Common myeloid progenitor, CD34-positive (primary cell): ENCODE results near the gene MFAP5.
A peak's percentile ranks its signal among the peaks of the same experiment; 100 is the strongest.

Experiments used
- CTCF ChIA-PET: fragments of 350-600 bp; sonication (Branson Sonifier 250); formaldehyde crosslinking; loops from one replicate; lab custom pipeline; 2021; ENCODE audit warnings: antibody characterized with exemption; lab: Charles Lee
- POLR2A ChIA-PET: fragments of 350-600 bp; sonication (Branson Sonifier 250); formaldehyde crosslinking; loops from one replicate; lab custom pipeline; 2021; ENCODE audit warnings: antibody characterized with exemption; lab: Charles Lee
- DNase-seq, 3 donors: peaks; one replicate each; pipeline versions ENCODE4 v3.0.0 to v3.0.0-alpha.2; 2013
- H3K27ac ChIP-seq, 2 experiments: 1 replicate in 1 of 2; 2 replicates in 1 of 2; pipeline ENCODE4 v1.7.0; 2013; ENCODE audit warnings: inconsistent platforms in 2 of 2, low read length in 2 of 2, mild to moderate bottlenecking in 2 of 2, low read depth in 1 of 2, moderate library complexity in 1 of 2; ENCODE audit not compliant: severe bottlenecking in 2 of 2, insufficient read depth in 1 of 2, poor library complexity in 1 of 2
- H3K27me3 ChIP-seq, 5 experiments: replicated peaks in 2 of 5; 1 replicate in 3 of 5; 2 replicates in 2 of 5; pipeline versions ENCODE4 v1.6.1 to v1.7.0; 2013; ENCODE audit warnings: low read length in 4 of 5, mild to moderate bottlenecking in 2 of 5, moderate library complexity in 2 of 5, inconsistent platforms in 1 of 5; ENCODE audit not compliant: insufficient read depth in 5 of 5, control insufficient read depth in 4 of 5
- H3K36me3 ChIP-seq, 4 experiments: 1 replicate in 2 of 4; 2 replicates in 2 of 4; pipeline versions ENCODE4 v1.6.1 to v1.7.0; 2013; ENCODE audit warnings: low read length in 3 of 4, control low read depth in 1 of 4, mild to moderate bottlenecking in 1 of 4; ENCODE audit not compliant: control insufficient read depth in 4 of 4, insufficient read depth in 4 of 4
- H3K4me1 ChIP-seq, 4 experiments: 1 replicate in 3 of 4; 2 replicates in 1 of 4; pipeline versions ENCODE4 v1.6.1 to v1.7.1; 2013; ENCODE audit warnings: low read length in 3 of 4, mild to moderate bottlenecking in 3 of 4, control low read depth in 1 of 4, inconsistent platforms in 1 of 4, moderate library complexity in 1 of 4; ENCODE audit not compliant: control insufficient read depth in 4 of 4, insufficient read depth in 4 of 4; ENCODE audit errors: control extremely low read depth in 1 of 4
- H3K4me3 ChIP-seq, 7 experiments: 1 replicate in 4 of 7; 2 replicates in 3 of 7; pipeline versions ENCODE4 v1.5.1 to v1.7.0; 2013; ENCODE audit warnings: mild to moderate bottlenecking in 7 of 7, low read length in 6 of 7, moderate library complexity in 6 of 7, inconsistent platforms in 2 of 7, low read depth in 2 of 7, control low read depth in 1 of 7; ENCODE audit not compliant: insufficient read depth in 4 of 7, control insufficient read depth in 1 of 7; ENCODE audit errors: extremely low read depth in 1 of 7
- H3K9me3 ChIP-seq, 5 experiments: 1 replicate in 4 of 5; 2 replicates in 1 of 5; pipeline versions ENCODE4 v1.6.1 to v1.7.1; 2013; ENCODE audit warnings: low read length in 4 of 5, mild to moderate bottlenecking in 2 of 5, inconsistent platforms in 1 of 5, low read depth in 1 of 5, moderate library complexity in 1 of 5; ENCODE audit not compliant: control insufficient read depth in 4 of 5, insufficient read depth in 2 of 5; ENCODE audit errors: control extremely low read depth in 1 of 5
- WGBS: methylation state at CpG from one replicate; pipeline ENCODE4 v1.1.5; 2013; ENCODE audit not compliant: insufficient coverage; 5-methylcytosine and 5-hydroxymethylcytosine counted together

MFAP5 gene

GRCh38 chr12:8689681-8690080 lies 27.1 kb upstream of the MFAP5 start:
- no peak overlapping the region for H3K4me3 ChIP-seq
- no peaks in the 10 kb centered on the region for H3K36me3 ChIP-seq
- peaks cover 19 to 34% (median 26%) of the 10 kb centered on the region in 4 experiments for H3K4me1 ChIP-seq
- DNase-seq, result no peak
- no peak overlapping the region for H3K27ac ChIP-seq
- ChIA-PET CTCF (no interaction called here), POLR2A (no interaction called here)
- 78% methylated on average over 1 of the region's 4 CpGs for WGBS
- no peaks in the 10 kb centered on the region for H3K9me3 ChIP-seq
- no peaks in the 10 kb centered on the region for H3K27me3 ChIP-seq

- 0% methylated on average over 1 of the region's 2 CpGs for WGBS
- Histone ChIP-seq H3K4me1 (peaks cover 18 to 29% (median 23%) of the 10 kb centered on the region in 4 experiments), H3K27me3 (no peaks in the 10 kb centered on the region), H3K36me3 (no peaks in the 10 kb centered on the region), H3K27ac (no peak overlapping the region), H3K9me3 (no peaks in the 10 kb centered on the region), H3K4me3 (peak overlapping the region in 1 of 7 experiments; percentile 53)
- POLR2A ChIA-PET, result interaction anchor here (0.6 kb wide), 2 partner anchors 117 to 220 kb away, joined by 3 read pairs; no protein-coding TSS in a partner anchor
- peak; percentile 45 to 86 (median 84) for DNase-seq
- CTCF ChIA-PET, result interaction anchor here (0.6 to 1.6 kb wide), 4 partner anchors 10 to 361 kb away, joined by 3 to 7 read pairs (median 4); partner anchors contain the start of gene RIMKLB
Measured at GRCh38 chr12:8687846-8688601, 25.4 kb upstream of the MFAP5 start.

GRCh38 chr12:8685051-8685450 lies 22.4 kb upstream of the MFAP5 start:
- CTCF ChIA-PET, result interaction anchor here (0.9 to 5.2 kb wide), 4 partner anchors 16 to 205 kb away, joined by 3 to 30 read pairs (median 8); no protein-coding TSS in a partner anchor
- no CpG with 5 or more reads among the region's 2 CpGs for WGBS
- POLR2A ChIA-PET, result interaction anchor here (0.8 kb wide), 1 partner anchor 12 kb away, joined by 3 read pairs; the partner anchor contains the start of gene RIMKLB
- Histone ChIP-seq H3K36me3 (no peaks in the 10 kb centered on the region), H3K4me3 (no peak overlapping the region), H3K27me3 (no peaks in the 10 kb centered on the region), H3K27ac (no peak overlapping the region), H3K9me3 (no peaks in the 10 kb centered on the region), H3K4me1 (peaks cover 6 to 15% (median 11%) of the 10 kb centered on the region in 4 experiments)
- DNase-seq, result peak in 1 of 3 donors; percentile 26

GRCh38 chr12:8681129-8681884 lies 18.7 kb upstream of the MFAP5 start:
- CTCF ChIA-PET, result interaction anchor here (0.6 to 5.2 kb wide), 25 partner anchors 10 to 368 kb away, joined by 3 to 30 read pairs (median 3); partner anchors contain the start of gene A2ML1
- Histone ChIP-seq H3K4me3 (no peak overlapping the region), H3K36me3 (no peaks in the 10 kb centered on the region), H3K27ac (no peak overlapping the region), H3K9me3 (no peaks in the 10 kb centered on the region), H3K27me3 (no peaks in the 10 kb centered on the region), H3K4me1 (peaks cover 0 to 2% (median 0%) of the 10 kb centered on the region in 4 experiments)
- POLR2A ChIA-PET, result no interaction called here
- WGBS, result 92% methylated on average over 6 of the region's 11 CpGs
- DNase-seq, result no peak

DNA sequence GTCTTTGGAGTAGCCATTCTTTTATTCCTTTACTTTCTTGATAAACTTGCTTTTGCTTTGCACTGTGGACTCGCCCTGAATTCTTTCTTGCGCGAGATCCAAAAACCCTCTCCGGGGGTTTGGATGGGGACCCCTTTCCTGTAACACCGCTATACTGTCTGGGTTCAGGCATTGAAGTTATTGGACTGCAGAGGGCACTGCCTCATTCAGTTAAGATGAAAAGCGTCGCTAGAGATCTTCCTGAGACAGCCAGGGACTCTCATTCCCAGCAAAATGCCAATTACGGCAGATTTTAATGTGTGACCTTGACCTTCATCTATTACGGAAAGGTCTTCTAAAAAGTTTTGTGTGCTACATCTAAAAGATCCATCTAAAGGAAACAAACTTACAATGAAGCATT lies 17.9 kb upstream of the MFAP5 start:
- POLR2A ChIA-PET, result no interaction called here
- no peak for DNase-seq
- H3K4me1 ChIP-seq, result peaks cover 0 to 4% (median 1%) of the 10 kb centered on the region in 4 experiments
- H3K36me3 ChIP-seq, result no peaks in the 10 kb centered on the region
- 96% methylated on average over 5 of the region's 9 CpGs for WGBS
- CTCF ChIA-PET, result interaction anchor here (1.0 to 1.9 kb wide), 5 partner anchors 10 to 359 kb away, joined by 3 to 6 read pairs (median 3); no protein-coding TSS in a partner anchor
- no peak overlapping the region for H3K27ac ChIP-seq
- no peak overlapping the region for H3K4me3 ChIP-seq
- H3K27me3 ChIP-seq, result no peaks in the 10 kb centered on the region
- H3K9me3 ChIP-seq, result no peaks in the 10 kb centered on the region

DNA sequence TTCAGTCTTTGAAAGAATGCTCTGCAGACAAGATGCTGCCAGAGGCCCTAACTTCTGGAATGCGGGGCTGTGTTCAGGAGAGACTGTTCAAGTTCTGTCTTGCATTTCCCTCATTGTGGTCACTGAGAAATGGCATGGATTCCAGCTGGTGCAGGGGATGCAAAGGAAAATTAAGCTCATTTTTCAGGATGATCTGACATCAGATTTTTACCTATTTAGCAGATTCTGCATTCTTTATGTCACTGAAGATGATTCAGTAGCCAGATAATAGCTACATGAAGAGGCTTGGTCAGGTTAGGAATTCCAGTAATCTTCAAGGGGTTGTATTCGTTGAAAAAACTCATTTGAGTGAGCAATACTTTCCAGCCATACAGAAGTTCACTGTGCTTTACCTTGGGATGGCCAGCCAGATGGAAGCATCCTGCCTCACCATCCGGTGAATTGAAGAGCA lies 16.1 kb upstream of the MFAP5 start:
- ChIA-PET POLR2A (interaction anchor here (0.8 kb wide), 1 partner anchor 19 kb away, joined by 3 read pairs; the partner anchor contains the start of gene RIMKLB), CTCF (interaction anchor here (0.8 to 6.1 kb wide), 5 partner anchors 100 to 358 kb away, joined by 3 to 20 read pairs (median 4); no protein-coding TSS in a partner anchor)
- DNase-seq, result no peak
- Histone ChIP-seq H3K4me3 (no peak overlapping the region), H3K9me3 (no peaks in the 10 kb centered on the region), H3K4me1 (peaks cover 0 to 4% (median 1%) of the 10 kb centered on the region in 4 experiments), H3K27ac (no peak overlapping the region), H3K27me3 (no peaks in the 10 kb centered on the region), H3K36me3 (no peaks in the 10 kb centered on the region)
- WGBS, result 94% methylated on average over 3 of the region's 3 CpGs
